ENCODE data around the gene PARP6. TPM values are rescaled to one million over a fixed set of nuclear protein-coding genes. Genes with fewer than 3 reads are reported as not detected.

PARP6 gene
- total RNA-seq, 1 donor: 43.4 TPM

GRCh38 chr15:72285927-72286516 is 13.7 kb upstream of the PARP6 start:
- no peaks in the 10 kb centered on the region for H3K79me2 ChIP-seq (ENCODE audit: insufficient read depth, low read length)
- no peaks in the 10 kb centered on the region for H4K20me1 ChIP-seq (ENCODE audit: insufficient read depth, low read length)
- no peak overlapping the region for H2AFZ ChIP-seq (ENCODE audit: low read length)
- no peak overlapping the region for H3K4me2 ChIP-seq (ENCODE audit: insufficient read depth, low read length)
- H3K4me1 ChIP-seq (ENCODE audit: insufficient read depth, low read length): no peaks in the 10 kb centered on the region
- TF ChIP-seq CTCF (IDR thresholded peaks at IDR 0.05; ENCODE audit: extremely low read depth, low read depth, low read length): peak; percentile 63
- no peak overlapping the region for H3K27ac ChIP-seq (ENCODE audit: low read depth, low read length)
- no peak overlapping the region for H3K4me3 ChIP-seq (ENCODE audit: insufficient read depth, low read length)
- DNase-seq (ENCODE audit: insufficient read length, low spot score, missing footprints): peak; percentile 93
- H3K27me3 ChIP-seq (ENCODE audit: insufficient read depth, low read length): no peaks in the 10 kb centered on the region
- H3K9me3 ChIP-seq (ENCODE audit: low read depth, low read length): no peaks in the 10 kb centered on the region
- H3K36me3 ChIP-seq (ENCODE audit: insufficient read depth, low read length): no peaks in the 10 kb centered on the region

GRCh38 chr15:72285402-72285801 is 13.0 kb upstream of the PARP6 start:
- Histone ChIP-seq H3K36me3 (ENCODE audit: insufficient read depth, low read length) (no peaks in the 10 kb centered on the region), H3K79me2 (ENCODE audit: insufficient read depth, low read length) (no peaks in the 10 kb centered on the region), H3K27me3 (ENCODE audit: insufficient read depth, low read length) (no peaks in the 10 kb centered on the region), H3K9me3 (ENCODE audit: low read depth, low read length) (no peaks in the 10 kb centered on the region), H3K4me3 (ENCODE audit: insufficient read depth, low read length) (no peak overlapping the region), H4K20me1 (ENCODE audit: insufficient read depth, low read length) (no peaks in the 10 kb centered on the region), H2AFZ (ENCODE audit: low read length) (no peak overlapping the region), H3K4me2 (ENCODE audit: insufficient read depth, low read length) (no peak overlapping the region), H3K4me1 (ENCODE audit: insufficient read depth, low read length) (no peaks in the 10 kb centered on the region), H3K27ac (ENCODE audit: low read depth, low read length) (no peak overlapping the region)
- DNase-seq (ENCODE audit: insufficient read length, low spot score, missing footprints): no peak
- no peak for TF ChIP-seq CTCF (IDR thresholded peaks at IDR 0.05; ENCODE audit: extremely low read depth, low read depth, low read length)

- H3K4me2 ChIP-seq (ENCODE audit: insufficient read depth, low read length): no peak overlapping the region
- DNase-seq (ENCODE audit: insufficient read length, low spot score, missing footprints): peak; percentile 69
- H3K4me1 ChIP-seq (ENCODE audit: insufficient read depth, low read length): no peaks in the 10 kb centered on the region
- no peaks in the 10 kb centered on the region for H3K27me3 ChIP-seq (ENCODE audit: insufficient read depth, low read length)
- H4K20me1 ChIP-seq (ENCODE audit: insufficient read depth, low read length): no peaks in the 10 kb centered on the region
- H3K9me3 ChIP-seq (ENCODE audit: low read depth, low read length): no peaks in the 10 kb centered on the region
- H3K79me2 ChIP-seq (ENCODE audit: insufficient read depth, low read length): no peaks in the 10 kb centered on the region
- no peak overlapping the region for H3K27ac ChIP-seq (ENCODE audit: low read depth, low read length)
- no peak overlapping the region for H3K4me3 ChIP-seq (ENCODE audit: insufficient read depth, low read length)
- no peak overlapping the region for H2AFZ ChIP-seq (ENCODE audit: low read length)
- H3K36me3 ChIP-seq (ENCODE audit: insufficient read depth, low read length): no peaks in the 10 kb centered on the region
- TF ChIP-seq CTCF (IDR thresholded peaks at IDR 0.05; ENCODE audit: extremely low read depth, low read depth, low read length): no peak
These were observed 12.4 kb upstream of the PARP6 start for GRCh38 chr15:72284781-72285180.

GRCh38 chr15:72281713-72282112 is 9.4 kb upstream of the PARP6 start:
- Histone ChIP-seq H4K20me1 (ENCODE audit: insufficient read depth, low read length) (no peaks in the 10 kb centered on the region), H3K27me3 (ENCODE audit: insufficient read depth, low read length) (no peaks in the 10 kb centered on the region), H3K4me2 (ENCODE audit: insufficient read depth, low read length) (no peak overlapping the region), H3K9me3 (ENCODE audit: low read depth, low read length) (no peaks in the 10 kb centered on the region), H3K4me1 (ENCODE audit: insufficient read depth, low read length) (no peaks in the 10 kb centered on the region), H3K27ac (ENCODE audit: low read depth, low read length) (no peak overlapping the region), H2AFZ (ENCODE audit: low read length) (no peak overlapping the region), H3K79me2 (ENCODE audit: insufficient read depth, low read length) (no peaks in the 10 kb centered on the region), H3K36me3 (ENCODE audit: insufficient read depth, low read length) (no peaks in the 10 kb centered on the region), H3K4me3 (ENCODE audit: insufficient read depth, low read length) (no peak overlapping the region)
- DNase-seq (ENCODE audit: insufficient read length, low spot score, missing footprints): no peak
- no peak for TF ChIP-seq CTCF (IDR thresholded peaks at IDR 0.05; ENCODE audit: extremely low read depth, low read depth, low read length)
